ENCODE measurements around the gene MCOLN1.
"Not testable (repeated sequence)": the region's sequence is repeated elsewhere in the genome, so short reads cannot be mapped to it uniquely, and the experiment has no call there.

The MCOLN1 gene

DNA sequence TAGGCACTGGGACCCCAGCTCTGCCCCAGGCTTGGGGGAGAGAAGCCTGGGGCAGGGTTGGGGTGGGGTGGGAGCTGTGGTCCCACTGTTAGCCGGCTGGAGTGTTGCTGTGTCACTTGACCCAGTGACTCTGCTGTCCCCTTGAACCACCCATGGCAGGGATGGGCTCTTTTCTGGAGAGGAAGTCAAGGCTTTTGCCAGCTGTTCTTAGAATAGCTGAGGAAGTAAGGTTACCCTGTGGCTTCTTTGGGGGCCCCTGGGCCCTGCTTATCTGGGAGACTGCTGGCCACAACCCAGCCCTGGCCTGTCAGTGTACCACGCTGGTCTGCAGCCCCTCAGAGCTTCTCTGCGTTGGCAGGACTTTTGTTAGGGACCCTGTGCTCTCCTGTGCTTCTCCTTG, 22.2 kb downstream of the MCOLN1 start:
- no peak for DNase-seq

- DNase-seq = no peak
These were observed 22.9 kb downstream of the MCOLN1 start for GRCh38 chr19:7545300-7545699.

DNA sequence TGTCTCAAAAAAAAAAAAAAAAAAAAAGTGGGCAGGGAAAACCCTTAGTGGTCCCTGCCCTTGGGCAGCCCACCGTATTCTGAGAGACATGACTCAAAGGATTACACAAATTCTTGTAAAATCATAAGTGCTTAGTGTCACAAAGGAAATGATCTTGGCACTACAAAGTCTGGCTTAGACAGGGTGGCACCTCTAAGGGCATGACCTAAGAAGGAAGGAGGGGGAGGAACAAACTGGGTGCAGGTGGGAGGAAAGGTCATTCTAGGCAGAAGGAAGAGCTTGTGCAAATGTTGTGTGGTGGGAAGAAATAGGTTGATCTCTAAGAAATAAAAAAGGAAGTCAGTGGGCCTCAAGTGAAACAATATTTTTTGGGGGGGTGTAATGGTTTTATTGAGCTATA, 23.5 kb downstream of the MCOLN1 start:
- no peak for DNase-seq

DNA sequence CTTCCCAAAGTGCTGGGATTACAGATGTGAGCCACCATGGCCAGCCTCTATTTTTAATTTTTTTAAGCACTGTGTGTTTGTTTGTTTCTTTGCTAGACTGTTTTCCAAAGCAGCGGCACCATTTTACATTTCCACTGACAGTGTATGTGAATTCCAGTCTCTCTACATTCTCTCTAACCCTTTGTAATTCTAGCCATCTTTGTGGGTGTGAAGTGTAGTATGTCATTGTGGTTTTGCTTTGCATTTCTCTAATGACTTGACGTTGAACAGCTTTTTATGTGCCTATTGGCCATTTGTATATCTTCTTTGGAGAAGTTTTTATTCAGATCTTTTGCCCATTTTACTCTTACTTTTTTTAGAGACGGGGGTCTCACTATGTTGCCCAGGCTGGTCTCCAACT, 24.7 kb downstream of the MCOLN1 start:
- DNase-seq = no peak

DNA sequence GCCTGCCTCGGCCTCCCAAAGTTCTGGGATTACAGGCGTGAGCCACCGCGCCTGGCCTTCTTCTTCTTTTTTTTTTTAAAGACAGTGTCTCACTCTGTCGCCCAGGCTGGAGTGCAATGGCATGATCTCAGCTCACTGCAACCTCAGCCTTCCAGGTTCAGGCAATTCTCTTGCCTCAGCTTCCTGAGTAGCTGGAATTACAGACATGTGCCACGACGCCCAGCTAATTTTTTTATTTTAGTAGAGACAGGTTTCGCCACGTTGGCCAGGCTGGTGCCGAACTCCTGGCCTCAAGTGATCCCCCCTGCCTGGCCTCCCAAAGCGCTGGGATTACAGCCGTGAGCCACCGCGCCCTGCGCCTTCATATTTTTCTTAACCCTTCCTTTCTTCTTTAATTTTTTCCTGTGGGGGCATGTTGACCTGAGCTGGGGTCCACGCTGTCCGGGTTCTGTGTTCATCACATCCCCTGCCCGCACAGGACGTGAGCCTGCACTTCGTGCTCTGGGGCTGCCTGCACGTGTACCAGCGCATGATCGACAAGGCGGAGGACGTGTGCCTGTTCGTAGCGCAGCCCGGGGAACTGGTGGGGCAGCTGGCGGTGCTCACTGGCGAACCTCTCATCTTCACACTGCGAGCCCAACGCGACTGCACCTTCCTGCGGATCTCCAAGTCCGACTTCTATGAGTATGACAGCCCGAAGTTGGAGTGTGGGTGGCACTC, 27.2 kb downstream of the MCOLN1 start:
- DNase-seq = no peak

GRCh38 chr19:7550169-7550770, 27.8 kb downstream of the MCOLN1 start:
- no peak for DNase-seq

DNA sequence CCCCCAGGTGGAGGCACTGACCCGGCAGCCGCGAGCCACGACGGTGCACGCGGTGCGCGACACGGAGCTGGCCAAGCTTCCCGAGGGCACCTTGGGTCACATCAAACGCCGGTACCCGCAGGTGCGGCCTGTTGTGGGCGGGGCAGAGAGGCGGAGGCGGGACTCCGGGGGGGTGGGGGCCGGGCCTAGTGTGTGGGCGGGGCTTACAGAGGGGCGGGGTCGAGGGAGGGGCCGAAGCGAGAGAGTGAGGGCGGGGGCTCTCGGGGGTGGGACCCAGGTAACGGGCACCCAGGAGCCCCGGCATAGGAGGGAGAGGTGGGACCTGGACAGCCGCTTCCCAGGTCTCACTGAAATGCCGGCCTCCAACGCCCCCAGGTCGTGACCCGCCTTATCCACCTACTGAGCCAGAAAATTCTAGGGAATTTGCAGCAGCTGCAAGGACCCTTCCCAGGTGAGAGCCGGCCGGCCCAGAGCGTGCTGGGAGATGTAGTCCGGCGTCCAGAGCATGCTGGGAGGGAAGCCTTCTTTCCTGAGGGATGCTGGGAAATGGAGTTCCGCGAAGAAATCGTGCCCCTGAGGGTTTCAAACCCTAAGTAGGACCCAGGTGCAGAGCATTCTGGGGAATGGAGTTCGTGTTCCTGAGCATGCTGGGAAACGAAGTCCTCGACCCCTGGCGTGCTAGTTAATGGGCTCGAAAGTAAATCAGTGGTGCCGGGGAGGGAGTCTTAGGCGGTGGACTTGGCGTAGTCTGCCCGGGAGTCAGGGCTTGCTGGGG, 28.8 kb downstream of the MCOLN1 start:
- DNase-seq = no peak

DNA sequence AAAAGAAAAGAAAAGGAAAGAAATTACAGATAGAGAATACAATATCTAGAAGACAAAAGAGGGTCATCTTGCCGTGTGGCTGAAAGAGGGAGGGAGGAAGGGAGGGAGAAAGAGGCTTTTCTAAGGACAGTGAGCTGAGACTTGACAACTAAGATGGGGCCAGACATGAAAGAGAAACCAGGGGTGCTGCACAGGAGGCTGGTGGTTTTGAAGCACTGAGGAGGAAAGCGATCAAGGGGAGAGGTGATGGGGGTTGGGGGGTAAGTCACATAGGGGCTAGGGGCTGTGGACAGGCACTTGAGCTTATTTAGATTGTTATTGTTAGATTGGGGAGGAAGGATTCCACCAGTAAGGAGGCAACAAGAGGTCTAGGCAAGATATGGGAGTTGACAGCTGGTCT, 30.4 kb downstream of the MCOLN1 start:
- DNase-seq = no peak

GRCh38 chr19:7554565-7554964, 32.1 kb downstream of the MCOLN1 start:
- no peak for DNase-seq

DNA sequence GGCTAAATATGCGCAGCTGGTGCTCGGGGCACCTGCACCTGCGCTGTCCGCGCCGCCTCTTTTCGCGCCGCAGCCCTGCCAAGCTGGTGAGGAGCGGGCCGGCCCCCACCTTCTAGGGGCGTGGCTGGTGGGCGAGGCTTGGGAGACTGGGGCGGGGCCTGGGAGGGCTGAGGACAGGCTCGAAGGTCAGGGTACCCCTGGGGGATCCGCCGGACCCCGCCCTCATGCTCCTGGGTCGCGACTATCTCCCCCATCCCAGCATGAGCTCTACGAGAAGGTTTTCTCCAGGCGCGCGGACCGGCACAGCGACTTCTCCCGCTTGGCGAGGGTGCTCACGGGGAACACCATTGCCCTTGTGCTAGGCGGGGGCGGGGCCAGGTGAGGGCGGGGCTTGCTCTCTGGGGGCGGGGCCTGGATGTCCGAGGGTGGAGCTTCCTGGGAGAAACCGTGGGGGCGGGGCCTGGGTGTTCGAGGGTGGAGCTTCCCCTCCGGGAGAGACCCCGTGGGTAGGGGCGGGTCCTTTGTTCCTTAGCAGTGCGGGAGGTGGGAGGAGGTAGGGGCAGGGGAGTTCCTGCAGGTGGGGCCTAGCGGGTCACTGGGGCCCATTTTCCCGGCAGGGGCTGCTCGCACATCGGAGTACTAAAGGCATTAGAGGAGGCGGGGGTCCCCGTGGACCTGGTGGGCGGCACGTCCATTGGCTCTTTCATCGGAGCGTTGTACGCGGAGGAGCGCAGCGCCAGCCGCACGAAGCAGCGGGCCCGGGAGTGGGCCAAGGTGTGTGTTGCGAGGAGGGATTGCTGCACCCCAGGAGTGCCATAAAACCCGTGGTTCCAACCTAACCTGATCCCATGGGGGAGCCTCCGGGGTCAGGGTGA, 32.8 kb downstream of the MCOLN1 start:
- DNase-seq = no peak

GRCh38 chr19:7556696-7557315, 34.4 kb downstream of the MCOLN1 start:
- no peak for DNase-seq

DNA sequence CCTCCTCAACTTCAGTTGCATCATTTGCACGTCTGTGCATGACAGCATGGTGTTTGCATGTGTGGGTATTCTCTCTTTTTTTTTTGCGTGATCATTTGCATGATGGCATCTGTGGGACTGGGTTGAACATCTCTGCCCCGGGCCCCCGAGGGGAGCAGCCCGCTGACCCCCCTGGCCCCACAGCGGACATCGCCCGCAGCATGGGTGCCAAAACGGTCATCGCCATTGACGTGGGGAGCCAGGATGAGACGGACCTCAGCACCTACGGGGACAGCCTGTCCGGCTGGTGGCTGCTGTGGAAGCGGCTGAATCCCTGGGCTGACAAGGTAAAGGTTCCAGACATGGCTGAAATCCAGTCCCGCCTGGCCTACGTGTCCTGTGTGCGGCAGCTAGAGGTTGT, 36.2 kb downstream of the MCOLN1 start:
- no peak for DNase-seq

DNA sequence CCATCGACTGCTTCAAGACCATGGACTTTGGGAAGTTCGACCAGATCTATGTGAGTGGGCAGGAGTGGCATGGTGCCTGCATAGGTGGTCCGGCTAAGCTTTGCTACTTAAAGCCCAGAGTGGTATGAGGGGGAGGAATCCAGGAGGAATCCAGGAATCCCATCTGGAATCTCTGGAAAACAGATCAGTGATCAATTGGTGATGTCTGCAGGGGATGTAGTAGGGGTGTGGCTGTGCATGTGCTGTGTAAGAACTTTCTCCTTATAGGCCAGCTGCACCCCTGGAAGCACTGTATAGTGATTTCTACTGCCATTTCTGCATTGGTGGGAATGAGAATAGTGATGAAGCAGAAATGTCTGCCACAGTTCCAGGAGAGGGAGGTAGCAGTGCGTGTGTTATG, 36.7 kb downstream of the MCOLN1 start:
- DNase-seq = no peak

DNA sequence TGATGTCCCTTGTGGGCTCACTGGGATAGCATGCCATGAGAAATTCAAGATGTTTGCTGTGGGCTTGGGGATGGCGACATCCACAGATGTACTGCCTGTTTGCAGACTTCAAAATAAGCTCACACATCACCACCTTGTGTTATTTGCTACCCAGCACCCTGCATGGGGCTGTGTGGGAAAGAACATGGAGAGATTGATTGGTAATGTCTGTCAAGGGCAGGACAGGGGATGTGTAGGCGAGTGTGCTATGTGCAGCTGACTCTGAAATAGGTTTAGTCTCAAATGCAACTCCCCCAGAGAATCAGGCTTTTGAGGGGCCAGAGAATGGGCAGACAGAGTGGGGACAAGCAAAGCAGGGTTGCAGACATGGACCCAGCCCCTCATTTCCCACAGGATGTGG, 37.8 kb downstream of the MCOLN1 start:
- no peak for DNase-seq

- DNase-seq = no peak
These were observed 38.9 kb downstream of the MCOLN1 start for GRCh38 chr19:7561325-7561724.

- DNase-seq = no peak
These were observed 40.4 kb downstream of the MCOLN1 start for GRCh38 chr19:7562646-7563393.

DNA sequence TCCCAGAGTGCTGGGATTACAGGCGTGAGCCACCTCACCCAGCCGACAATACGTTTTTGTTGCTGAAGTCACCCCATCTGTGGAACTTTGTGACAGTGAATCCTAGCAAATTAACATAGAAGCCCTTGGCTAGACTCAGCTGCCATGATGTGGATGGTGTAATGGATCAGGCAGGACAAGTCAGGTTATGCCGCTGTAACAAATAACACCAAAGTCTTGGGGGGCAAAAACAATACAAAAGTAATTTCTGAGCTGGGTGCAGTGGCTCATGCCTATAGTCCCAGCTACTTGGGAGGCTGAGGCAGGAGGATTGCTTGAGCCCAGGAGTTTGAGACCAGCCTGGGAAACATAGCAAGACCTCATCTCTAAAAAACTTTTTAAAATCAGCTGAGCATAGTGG, 42.4 kb downstream of the MCOLN1 start:
- no peak for DNase-seq

- no peak for DNase-seq
These were observed 42.9 kb downstream of the MCOLN1 start for GRCh38 chr19:7565332-7565731.

DNA sequence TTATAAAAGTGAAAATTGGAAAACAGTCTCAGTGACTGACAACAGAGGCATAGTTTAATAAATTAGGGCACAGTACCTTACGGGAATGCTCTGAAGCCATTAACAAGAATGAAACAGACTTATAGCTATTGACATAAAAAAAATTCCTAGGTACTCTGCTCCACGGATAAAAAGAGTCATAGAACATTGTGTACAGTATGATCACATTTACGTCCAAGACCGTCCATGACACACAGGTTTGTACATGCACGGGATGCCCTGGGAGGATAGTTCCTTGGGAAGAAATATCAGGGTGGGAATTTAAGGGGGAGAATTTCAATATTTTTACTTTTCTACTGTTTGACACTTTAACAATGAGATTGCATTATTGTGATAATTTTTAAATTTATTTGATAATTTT, 48.3 kb downstream of the MCOLN1 start:
- no peak for DNase-seq

- DNase-seq = no peak
These were observed 53.1 kb downstream of the MCOLN1 start for GRCh38 chr19:7575434-7576040.

DNA sequence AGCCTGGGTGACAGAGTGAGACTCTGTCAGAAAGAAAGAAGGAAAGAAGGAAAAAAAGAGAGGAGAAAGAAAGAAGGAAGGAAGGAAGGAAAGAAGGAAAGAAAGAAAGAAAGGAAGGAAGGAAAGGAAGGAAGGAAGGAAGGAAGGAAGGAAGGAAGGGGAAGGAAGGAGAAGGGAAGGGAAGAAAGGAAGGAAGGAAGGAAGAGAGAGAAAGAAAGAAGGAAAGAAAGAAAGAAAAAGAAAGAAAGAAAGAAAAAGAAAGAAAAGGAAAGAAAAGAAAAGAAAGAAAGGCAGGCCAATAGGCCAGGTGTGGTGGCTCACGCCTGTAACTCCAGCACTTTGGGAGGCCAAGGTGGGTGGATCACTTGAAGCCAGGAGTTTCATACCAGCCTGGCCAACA, 55.0 kb downstream of the MCOLN1 start:
- DNase-seq = not testable (repeated sequence)

DNA sequence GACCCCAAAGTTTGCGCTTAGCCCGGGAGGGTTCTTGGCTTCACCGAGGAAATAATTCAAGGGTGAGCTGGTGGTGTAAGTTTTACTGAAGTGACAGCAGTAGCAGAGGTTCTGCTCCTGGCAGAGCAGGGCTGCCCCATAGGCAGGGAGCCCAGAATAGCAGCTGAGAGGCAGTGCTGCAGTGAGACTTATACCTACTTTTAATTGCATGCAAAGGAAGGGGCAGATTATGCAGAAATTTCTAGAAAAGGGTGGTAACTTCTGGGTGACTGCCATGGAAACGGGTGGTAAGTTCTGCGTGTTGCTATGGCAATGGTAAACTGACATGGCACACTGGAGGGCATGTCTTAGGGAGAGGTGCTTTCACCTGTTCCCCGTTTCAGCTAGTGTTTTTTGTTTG, 55.7 kb downstream of the MCOLN1 start:
- no peak for DNase-seq

All from amniotic stem cell (primary cell).